ENCODE data around the gene SMYD3. TPM values are rescaled to one million over a fixed set of nuclear protein-coding genes. Genes with fewer than 3 reads are reported as not detected.

Gene SMYD3
- total RNA-seq, 3 donors from 2014 or later: 16.8 to 28.8 (median 19.5) TPM

DNA sequence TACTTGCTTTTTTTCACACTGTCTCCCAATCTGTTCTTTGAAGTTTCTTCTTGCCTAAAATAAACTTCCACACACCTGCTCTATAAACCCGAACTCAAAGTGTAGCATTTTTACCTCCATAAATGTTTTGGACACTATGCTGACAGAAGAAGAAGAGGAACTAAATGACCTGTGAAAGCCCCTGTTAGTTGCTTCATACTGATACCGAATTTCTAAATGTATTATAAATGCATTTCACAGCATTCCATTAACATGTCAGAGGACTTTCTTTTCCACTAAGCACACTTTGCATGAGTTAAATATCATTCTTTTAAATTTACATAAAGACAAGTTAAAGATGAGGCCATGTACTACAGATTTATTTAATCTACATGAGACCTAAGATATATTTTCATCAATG, 281.0 kb downstream of the SMYD3 start:
- Histone ChIP-seq H3K27ac (no peak overlapping the region), H3K9me3 (peaks cover 0 to under 1% of the 10 kb centered on the region in 2 donors), H3K4me1 (no peaks in the 10 kb centered on the region), H3K4me3 (no peak overlapping the region), H3K27me3 (no peaks in the 10 kb centered on the region), H3K36me3 (no peaks in the 10 kb centered on the region)
- TF ChIP-seq, protein P1, sequence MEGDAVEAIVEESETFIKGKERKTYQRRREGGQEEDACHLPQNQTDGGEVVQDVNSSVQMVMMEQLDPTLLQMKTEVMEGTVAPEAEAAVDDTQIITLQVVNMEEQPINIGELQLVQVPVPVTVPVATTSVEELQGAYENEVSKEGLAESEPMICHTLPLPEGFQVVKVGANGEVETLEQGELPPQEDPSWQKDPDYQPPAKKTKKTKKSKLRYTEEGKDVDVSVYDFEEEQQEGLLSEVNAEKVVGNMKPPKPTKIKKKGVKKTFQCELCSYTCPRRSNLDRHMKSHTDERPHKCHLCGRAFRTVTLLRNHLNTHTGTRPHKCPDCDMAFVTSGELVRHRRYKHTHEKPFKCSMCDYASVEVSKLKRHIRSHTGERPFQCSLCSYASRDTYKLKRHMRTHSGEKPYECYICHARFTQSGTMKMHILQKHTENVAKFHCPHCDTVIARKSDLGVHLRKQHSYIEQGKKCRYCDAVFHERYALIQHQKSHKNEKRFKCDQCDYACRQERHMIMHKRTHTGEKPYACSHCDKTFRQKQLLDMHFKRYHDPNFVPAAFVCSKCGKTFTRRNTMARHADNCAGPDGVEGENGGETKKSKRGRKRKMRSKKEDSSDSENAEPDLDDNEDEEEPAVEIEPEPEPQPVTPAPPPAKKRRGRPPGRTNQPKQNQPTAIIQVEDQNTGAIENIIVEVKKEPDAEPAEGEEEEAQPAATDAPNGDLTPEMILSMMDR (IDR thresholded peaks at IDR 0.05): no peak
- no peak for TF ChIP-seq POLR2A (IDR thresholded peaks at IDR 0.05)
- no peak for TF ChIP-seq POLR2AphosphoS5 (IDR thresholded peaks at IDR 0.05)
- intact Hi-C loops (cut with DNase I; ENCODE audit: low total_unique reads): no loop called here
- DNase-seq (ENCODE audit: low spot score in 2 of 2): no peak

DNA sequence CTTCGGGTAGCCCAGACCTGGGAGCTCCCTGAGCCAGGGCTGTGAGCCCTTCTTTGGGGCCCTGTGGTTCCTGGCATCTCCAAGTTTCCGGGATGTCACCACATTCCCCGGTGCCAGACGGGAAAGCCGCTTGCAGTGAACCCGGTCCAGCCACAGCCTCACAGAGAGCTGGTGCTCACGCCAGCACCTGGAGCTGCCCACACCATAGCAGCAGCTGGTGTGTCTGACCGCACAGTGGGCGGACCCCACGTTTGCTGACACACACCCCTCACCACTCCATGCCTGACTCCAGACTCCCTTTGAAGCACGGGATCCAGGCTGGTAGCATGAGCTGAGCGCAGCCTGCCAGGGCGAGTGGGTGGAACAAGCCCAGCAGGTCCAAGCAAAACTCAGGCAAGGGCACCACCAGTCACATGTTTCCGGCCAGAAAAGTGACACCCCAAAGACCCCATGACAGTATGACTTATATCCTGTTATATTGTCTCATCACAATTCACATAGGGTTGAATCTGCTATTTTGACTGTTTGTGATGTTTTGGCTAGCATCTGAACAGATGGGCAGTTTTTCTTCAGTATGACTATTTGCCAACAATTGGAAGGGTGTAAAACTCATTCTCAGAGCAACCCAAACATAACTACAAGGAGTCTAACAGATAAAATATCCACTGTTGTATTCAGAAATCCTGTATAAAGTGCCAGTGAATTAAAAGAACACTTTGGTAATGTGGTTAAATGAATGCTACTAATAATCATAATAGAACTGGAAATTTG, 285.4 kb downstream of the SMYD3 start:
- Histone ChIP-seq H3K4me1 (no peaks in the 10 kb centered on the region), H3K4me3 (no peak overlapping the region), H3K9me3 (peaks cover 0 to 7% of the 10 kb centered on the region in 2 donors), H3K36me3 (no peaks in the 10 kb centered on the region), H3K27ac (no peak overlapping the region), H3K27me3 (no peaks in the 10 kb centered on the region)
- no peak for DNase-seq (ENCODE audit: low spot score in 2 of 2)
- intact Hi-C loops (cut with DNase I; ENCODE audit: low total_unique reads): no loop called here
- TF ChIP-seq, protein P1 (IDR thresholded peaks at IDR 0.05): no peak
- TF ChIP-seq POLR2AphosphoS5 (IDR thresholded peaks at IDR 0.05): no peak
- TF ChIP-seq POLR2A (IDR thresholded peaks at IDR 0.05): no peak

DNA sequence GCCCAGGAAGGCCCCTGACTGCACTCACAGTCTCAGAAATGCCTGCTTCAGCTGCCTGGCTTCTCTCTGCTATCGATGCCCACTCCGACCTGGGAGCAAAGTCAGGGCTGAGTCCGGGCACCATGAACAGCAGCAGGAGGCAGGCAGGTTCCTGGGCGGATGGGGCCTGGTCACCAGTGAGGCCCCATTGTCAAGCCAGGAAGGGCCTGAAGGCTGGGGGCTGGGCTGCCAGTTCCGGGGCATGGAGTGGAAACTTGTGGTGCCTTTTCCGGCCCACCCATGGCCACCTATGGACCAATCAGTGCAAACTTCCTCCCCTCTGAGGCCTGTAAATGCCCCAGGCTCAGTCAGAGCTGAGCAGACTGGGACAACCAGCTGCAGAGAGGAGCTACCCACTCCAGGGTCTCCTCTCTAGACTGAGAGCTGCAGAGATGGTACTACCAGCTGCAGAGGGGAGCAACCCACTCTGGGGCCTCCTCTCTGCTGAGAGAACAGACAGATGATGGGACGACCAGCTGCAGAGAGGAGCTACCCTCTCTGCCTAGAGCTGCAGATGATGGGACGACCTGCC, 286.5 kb downstream of the SMYD3 start:
- H3K9me3 ChIP-seq: peaks cover 0 to 7% of the 10 kb centered on the region in 2 donors
- H3K36me3 ChIP-seq: no peaks in the 10 kb centered on the region
- DNase-seq (ENCODE audit: low spot score in 2 of 2): no peak
- H3K27ac ChIP-seq: no peak overlapping the region
- H3K4me1 ChIP-seq: no peaks in the 10 kb centered on the region
- intact Hi-C loops (cut with DNase I; ENCODE audit: low total_unique reads): no loop called here
- no peak for TF ChIP-seq POLR2AphosphoS5 (IDR thresholded peaks at IDR 0.05)
- TF ChIP-seq, protein P1 (IDR thresholded peaks at IDR 0.05): no peak
- no peak for TF ChIP-seq POLR2A (IDR thresholded peaks at IDR 0.05)
- no peaks in the 10 kb centered on the region for H3K27me3 ChIP-seq
- H3K4me3 ChIP-seq: no peak overlapping the region

DNA sequence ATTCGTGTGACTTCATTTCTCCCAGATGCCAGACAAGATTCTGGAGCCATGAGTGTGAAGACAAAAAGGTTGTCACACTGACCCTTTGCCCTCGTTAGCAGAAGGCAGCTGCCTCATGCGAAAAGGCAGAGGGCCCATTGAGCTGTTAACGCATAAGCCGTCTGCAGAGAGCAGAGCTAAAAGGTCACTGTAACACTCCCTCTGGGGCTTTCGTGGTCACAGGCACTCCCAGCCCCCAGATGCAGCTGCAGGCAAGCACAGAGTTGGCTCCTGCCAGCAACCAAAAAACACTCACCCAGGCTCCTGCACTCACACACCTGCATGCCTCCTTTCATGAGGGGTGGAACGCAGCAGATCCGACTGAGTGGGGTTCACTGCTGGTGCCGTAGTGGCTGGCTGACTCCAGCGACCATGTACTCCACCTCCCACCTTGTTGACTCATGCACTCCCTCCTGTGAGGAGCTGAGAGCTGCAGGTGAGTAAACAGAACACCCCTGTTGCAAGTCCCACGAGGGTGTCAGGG, 287.5 kb downstream of the SMYD3 start:
- intact Hi-C loops (cut with DNase I; ENCODE audit: low total_unique reads): no loop called here
- no peak for DNase-seq (ENCODE audit: low spot score in 2 of 2)
- TF ChIP-seq POLR2A (IDR thresholded peaks at IDR 0.05) (no peak), POLR2AphosphoS5 (IDR thresholded peaks at IDR 0.05) (no peak)
- TF ChIP-seq, protein P1 (IDR thresholded peaks at IDR 0.05): no peak
- no peaks in the 10 kb centered on the region for H3K27me3 ChIP-seq
- no peaks in the 10 kb centered on the region for H3K4me1 ChIP-seq
- no peaks in the 10 kb centered on the region for H3K36me3 ChIP-seq
- H3K27ac ChIP-seq: no peak overlapping the region
- no peak overlapping the region for H3K4me3 ChIP-seq
- peaks cover 0 to 7% of the 10 kb centered on the region in 2 donors for H3K9me3 ChIP-seq

DNA sequence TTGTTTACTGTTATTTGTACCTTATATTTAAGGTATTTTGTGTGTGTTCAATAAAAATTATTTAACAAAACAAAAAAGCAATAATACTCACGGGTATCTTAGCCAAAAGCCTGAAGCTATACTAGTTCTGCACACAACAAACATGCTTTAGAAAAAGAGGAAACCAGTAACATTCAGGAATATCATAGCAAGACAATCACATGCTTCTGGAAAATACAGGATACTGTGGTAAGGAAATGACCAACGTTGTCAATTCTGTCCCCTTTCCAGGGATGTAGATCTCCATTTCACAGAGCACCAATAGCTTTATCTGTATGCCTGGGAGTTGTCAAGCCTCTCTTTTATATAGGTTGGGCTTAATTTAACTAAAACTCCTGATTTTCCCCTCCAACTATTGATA, 288.4 kb downstream of the SMYD3 start:
- no peak for DNase-seq (ENCODE audit: low spot score in 2 of 2)
- H3K27me3 ChIP-seq: no peaks in the 10 kb centered on the region
- no peaks in the 10 kb centered on the region for H3K4me1 ChIP-seq
- TF ChIP-seq, protein P1 (IDR thresholded peaks at IDR 0.05): no peak
- TF ChIP-seq POLR2A (IDR thresholded peaks at IDR 0.05) (no peak), POLR2AphosphoS5 (IDR thresholded peaks at IDR 0.05) (no peak)
- peaks cover 0 to 7% of the 10 kb centered on the region in 2 donors for H3K9me3 ChIP-seq
- no peak overlapping the region for H3K4me3 ChIP-seq
- intact Hi-C loops (cut with DNase I; ENCODE audit: low total_unique reads): no loop called here
- H3K36me3 ChIP-seq: no peaks in the 10 kb centered on the region
- H3K27ac ChIP-seq: no peak overlapping the region
